ENCODE measurements around the gene UBR2. TPM values are rescaled to one million over a fixed set of nuclear protein-coding genes. Genes with fewer than 3 reads are reported as not detected.

UBR2 gene
- total RNA-seq, 1 donor from 2014 or later: 32.5 TPM

- no peaks in the 10 kb centered on the region for H3K36me3 ChIP-seq
- H3K27ac ChIP-seq (replicated peaks): no peak overlapping the region
- no peak for TF ChIP-seq CTCF (IDR thresholded peaks at IDR 0.05; ENCODE audit: borderline replicate concordance)
- peak overlapping the region; percentile 58 for H3K4me3 ChIP-seq
- H3K27me3 ChIP-seq (ENCODE audit: low read depth): no peaks in the 10 kb centered on the region
- DNase-seq: no peak
- H3K9me3 ChIP-seq (replicated peaks): no peaks in the 10 kb centered on the region
- H3K4me1 ChIP-seq: peaks cover 6% of the 10 kb centered on the region
- intact Hi-C loops (cut with micrococcal nuclease): no loop called here
Observed at GRCh38 chr6:42704251-42704936, 140.6 kb downstream of the UBR2 start.

GRCh38 chr6:42704937-42705374, 141.1 kb downstream of the UBR2 start:
- DNase-seq: no peak
- H3K4me1 ChIP-seq: peaks cover 9% of the 10 kb centered on the region
- intact Hi-C loops (cut with micrococcal nuclease): no loop called here
- no peak overlapping the region for H3K4me3 ChIP-seq
- no peaks in the 10 kb centered on the region for H3K27me3 ChIP-seq (ENCODE audit: low read depth)
- H3K36me3 ChIP-seq: no peaks in the 10 kb centered on the region
- TF ChIP-seq CTCF (IDR thresholded peaks at IDR 0.05; ENCODE audit: borderline replicate concordance): no peak
- H3K9me3 ChIP-seq (replicated peaks): no peaks in the 10 kb centered on the region
- H3K27ac ChIP-seq (replicated peaks): no peak overlapping the region

GRCh38 chr6:42707595-42707994, 143.8 kb downstream of the UBR2 start:
- no peak overlapping the region for H3K4me3 ChIP-seq
- intact Hi-C loops (cut with micrococcal nuclease): no loop called here
- peaks cover 14% of the 10 kb centered on the region for H3K9me3 ChIP-seq (replicated peaks)
- peaks cover 16% of the 10 kb centered on the region for H3K4me1 ChIP-seq
- no peaks in the 10 kb centered on the region for H3K27me3 ChIP-seq (ENCODE audit: low read depth)
- no peak overlapping the region for H3K27ac ChIP-seq (replicated peaks)
- no peak for DNase-seq
- peaks cover 5% of the 10 kb centered on the region for H3K36me3 ChIP-seq
- no peak for TF ChIP-seq CTCF (IDR thresholded peaks at IDR 0.05; ENCODE audit: borderline replicate concordance)

- no peak overlapping the region for H3K27ac ChIP-seq (replicated peaks)
- no peak for DNase-seq
- H3K27me3 ChIP-seq (ENCODE audit: low read depth): no peaks in the 10 kb centered on the region
- H3K9me3 ChIP-seq (replicated peaks): peaks cover 15% of the 10 kb centered on the region
- peaks cover 5% of the 10 kb centered on the region for H3K36me3 ChIP-seq
- H3K4me1 ChIP-seq: peaks cover 16% of the 10 kb centered on the region
- no peak overlapping the region for H3K4me3 ChIP-seq
- intact Hi-C loops (cut with micrococcal nuclease): no loop called here
- no peak for TF ChIP-seq CTCF (IDR thresholded peaks at IDR 0.05; ENCODE audit: borderline replicate concordance)
Observed at GRCh38 chr6:42708096-42708495, 144.3 kb downstream of the UBR2 start.

- no peak overlapping the region for H3K4me3 ChIP-seq
- no peak for TF ChIP-seq CTCF (IDR thresholded peaks at IDR 0.05; ENCODE audit: borderline replicate concordance)
- peaks cover 10% of the 10 kb centered on the region for H3K4me1 ChIP-seq
- H3K9me3 ChIP-seq (replicated peaks): peaks cover 15% of the 10 kb centered on the region
- intact Hi-C loops (cut with micrococcal nuclease): no loop called here
- no peak for DNase-seq
- no peaks in the 10 kb centered on the region for H3K27me3 ChIP-seq (ENCODE audit: low read depth)
- peaks cover 5% of the 10 kb centered on the region for H3K36me3 ChIP-seq
- no peak overlapping the region for H3K27ac ChIP-seq (replicated peaks)
Observed at GRCh38 chr6:42709871-42710270, 146.0 kb downstream of the UBR2 start.
